Measurements from ENCODE around the gene CRPPA.

CRPPA gene

DNA sequence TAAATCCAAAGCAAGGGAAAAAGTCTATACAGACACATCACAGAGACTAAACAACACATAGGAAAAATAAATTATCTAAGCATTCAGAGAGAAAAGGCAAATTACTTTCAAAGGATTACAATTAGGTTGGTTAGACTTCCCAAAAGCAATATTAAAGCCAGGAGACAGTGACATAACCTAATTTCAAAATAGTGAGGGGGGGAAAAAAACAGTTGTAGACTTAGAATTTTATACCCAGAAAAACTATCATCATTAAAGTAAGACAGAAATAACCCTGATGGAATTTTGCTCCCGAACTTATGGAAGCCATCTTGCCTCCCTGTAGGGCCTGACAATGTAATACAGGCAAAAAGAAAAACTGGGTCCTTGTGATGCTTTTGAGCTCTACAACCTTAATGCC, 18.4 kb downstream of the CRPPA start:
- no peak for DNase-seq (ENCODE audit: low read depth)
- no peak overlapping the region for H3K4me3 ChIP-seq (ENCODE audit: low read length)
- TF ChIP-seq, protein P1, sequence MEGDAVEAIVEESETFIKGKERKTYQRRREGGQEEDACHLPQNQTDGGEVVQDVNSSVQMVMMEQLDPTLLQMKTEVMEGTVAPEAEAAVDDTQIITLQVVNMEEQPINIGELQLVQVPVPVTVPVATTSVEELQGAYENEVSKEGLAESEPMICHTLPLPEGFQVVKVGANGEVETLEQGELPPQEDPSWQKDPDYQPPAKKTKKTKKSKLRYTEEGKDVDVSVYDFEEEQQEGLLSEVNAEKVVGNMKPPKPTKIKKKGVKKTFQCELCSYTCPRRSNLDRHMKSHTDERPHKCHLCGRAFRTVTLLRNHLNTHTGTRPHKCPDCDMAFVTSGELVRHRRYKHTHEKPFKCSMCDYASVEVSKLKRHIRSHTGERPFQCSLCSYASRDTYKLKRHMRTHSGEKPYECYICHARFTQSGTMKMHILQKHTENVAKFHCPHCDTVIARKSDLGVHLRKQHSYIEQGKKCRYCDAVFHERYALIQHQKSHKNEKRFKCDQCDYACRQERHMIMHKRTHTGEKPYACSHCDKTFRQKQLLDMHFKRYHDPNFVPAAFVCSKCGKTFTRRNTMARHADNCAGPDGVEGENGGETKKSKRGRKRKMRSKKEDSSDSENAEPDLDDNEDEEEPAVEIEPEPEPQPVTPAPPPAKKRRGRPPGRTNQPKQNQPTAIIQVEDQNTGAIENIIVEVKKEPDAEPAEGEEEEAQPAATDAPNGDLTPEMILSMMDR (conservative IDR thresholded peaks at IDR 0.05; ENCODE audit: low read depth, low read length): no peak

DNA sequence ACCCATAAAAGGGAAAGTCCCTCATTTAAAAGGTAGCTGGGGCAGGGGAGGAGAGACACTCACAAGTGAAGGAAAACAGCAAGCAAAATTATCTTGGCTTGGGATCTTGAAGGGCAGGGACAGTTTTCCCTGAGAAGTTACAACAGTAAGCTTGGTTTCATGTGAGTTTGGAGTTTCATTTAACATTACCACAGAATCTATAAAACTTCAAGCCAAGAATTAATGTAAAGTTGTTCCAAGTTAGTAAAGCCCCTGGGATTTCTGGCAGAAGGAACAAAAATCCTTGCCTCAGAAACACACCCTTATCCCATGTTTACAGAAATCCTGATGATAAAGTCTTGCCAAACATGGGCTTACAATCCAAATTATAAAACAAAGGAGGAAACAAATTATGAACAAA, 19.2 kb downstream of the CRPPA start:
- DNase-seq (ENCODE audit: low read depth): no peak
- TF ChIP-seq, protein P1 (conservative IDR thresholded peaks at IDR 0.05; ENCODE audit: low read depth, low read length): no peak
- no peak overlapping the region for H3K4me3 ChIP-seq (ENCODE audit: low read length)

DNA sequence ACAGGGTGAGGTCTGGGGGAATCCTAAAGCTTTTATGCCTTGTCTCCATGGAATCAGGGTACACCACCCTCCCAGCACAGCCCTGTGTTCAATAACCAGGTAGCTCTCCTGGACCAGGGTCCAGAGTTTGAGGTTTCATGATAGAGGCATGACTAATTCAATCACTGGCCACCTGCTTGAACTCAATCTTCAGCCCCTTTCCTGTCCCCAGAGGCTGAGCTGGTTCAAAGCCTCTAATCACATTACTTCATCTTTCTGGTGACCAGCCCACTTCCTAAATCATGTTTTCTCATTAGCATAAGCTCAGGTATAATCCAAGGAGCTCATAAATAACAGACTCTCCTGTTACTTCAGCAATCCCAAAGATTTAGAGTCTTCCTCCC, 20.5 kb downstream of the CRPPA start:
- H3K4me3 ChIP-seq (ENCODE audit: low read length): no peak overlapping the region
- TF ChIP-seq, protein P1 (conservative IDR thresholded peaks at IDR 0.05; ENCODE audit: low read depth, low read length): no peak
- DNase-seq (ENCODE audit: low read depth): no peak

DNA sequence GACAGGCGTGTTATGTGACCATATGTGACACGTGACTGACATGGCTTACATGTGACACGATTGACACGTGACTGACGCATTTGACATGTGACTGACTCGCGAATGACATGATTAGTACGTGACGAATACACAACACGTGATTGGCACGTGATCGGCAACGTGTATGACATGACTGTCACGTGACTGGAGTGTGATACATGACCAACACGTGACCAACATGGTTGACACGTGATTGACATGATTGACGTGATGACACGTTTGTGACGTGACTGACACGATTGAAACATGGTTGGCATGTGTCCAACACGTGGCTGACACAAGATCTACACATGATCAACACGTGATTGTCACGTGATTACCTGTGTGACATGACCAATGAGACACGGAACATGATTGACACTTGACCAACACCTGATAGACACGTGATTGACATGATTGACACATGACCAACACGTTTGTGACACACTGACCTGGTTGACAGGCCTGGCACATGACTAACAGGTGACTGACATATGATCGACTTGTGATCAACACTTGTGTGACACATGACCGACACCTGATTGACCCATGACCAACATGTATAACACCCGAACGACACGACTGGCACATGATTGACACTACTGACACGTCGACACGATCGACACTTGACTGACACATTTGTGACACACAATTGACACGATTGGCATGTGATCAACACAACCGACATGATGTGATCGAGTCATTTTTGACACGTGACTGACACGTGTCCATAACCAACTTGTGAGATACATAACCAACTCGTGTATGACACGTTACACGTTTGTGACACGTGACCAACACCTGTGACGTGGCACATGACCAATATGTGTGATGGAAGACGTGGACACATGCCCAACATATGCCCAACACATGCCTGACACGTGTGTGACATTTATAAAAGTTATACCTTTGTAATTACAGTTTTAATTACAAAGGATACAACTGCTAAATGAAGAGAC, 21.1 kb downstream of the CRPPA start:
- TF ChIP-seq, protein P1 (conservative IDR thresholded peaks at IDR 0.05; ENCODE audit: low read depth, low read length): no peak
- no peak for DNase-seq (ENCODE audit: low read depth)
- H3K4me3 ChIP-seq (ENCODE audit: low read length): no peak overlapping the region

DNA sequence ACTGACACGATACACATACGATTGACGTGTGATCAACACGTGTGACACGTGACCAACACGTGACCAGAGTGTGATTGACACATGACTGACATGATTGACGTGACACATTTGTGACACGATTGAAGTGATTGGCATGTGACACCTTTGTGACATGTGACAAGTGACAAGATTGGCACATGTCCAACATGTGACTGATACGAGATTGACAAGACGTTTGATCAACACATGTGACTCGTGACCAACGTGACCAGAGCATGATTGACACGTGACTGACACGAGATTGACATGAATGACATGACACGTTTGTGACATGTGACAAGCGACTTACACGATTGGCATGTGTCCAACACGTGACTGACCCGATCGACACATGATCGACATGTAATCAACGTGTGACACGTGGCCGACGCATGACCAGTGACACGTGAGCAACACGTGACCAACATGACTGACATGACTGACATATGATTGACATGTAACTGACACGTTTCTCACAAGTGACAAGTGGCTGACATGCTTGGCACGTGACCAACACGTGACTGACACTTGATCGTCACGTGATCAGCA, 22.0 kb downstream of the CRPPA start:
- no peak overlapping the region for H3K4me3 ChIP-seq (ENCODE audit: low read length)
- no peak for DNase-seq (ENCODE audit: low read depth)
- TF ChIP-seq, protein P1 (conservative IDR thresholded peaks at IDR 0.05; ENCODE audit: low read depth, low read length): no peak

DNA sequence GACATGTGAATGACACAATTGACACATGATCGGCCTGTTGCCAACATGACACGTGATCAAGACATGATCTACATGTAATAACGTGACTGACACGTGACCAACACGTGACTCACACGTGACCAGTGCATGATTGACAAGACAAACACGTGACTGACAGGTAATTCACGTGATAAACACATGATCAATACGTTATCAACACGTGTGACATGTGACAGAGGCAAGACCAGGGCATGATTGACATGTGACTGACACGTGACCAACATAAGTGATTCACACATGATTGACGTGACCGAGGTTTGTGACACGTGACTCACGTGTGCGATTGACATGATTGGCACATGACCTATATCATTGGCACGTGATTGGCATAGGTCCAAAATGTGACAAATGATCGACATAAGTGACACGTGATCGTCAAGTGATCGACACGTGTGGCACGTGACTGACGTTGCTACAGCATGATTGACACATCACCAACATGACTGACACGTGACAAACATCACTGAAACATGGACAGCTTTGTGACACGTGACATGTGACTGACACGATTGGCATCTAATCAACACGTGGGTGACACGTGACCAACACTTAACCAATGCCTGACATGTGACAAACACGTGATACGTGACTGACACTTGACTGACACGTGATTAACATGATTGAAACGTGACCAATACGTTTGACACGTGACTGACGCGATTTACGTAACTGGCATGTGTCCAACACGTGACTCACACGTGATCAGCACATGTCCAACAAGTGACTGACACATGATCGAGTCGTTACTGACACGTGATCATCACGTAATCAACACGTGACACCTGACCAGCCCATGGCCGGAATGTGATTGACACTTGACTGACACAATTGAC, 23.0 kb downstream of the CRPPA start:
- TF ChIP-seq, protein P1 (conservative IDR thresholded peaks at IDR 0.05; ENCODE audit: low read depth, low read length): no peak
- DNase-seq (ENCODE audit: low read depth): no peak
- no peak overlapping the region for H3K4me3 ChIP-seq (ENCODE audit: low read length)
